PFSK-1 (cell line): Measurements from ENCODE around the gene RHBDD3.

Experiments used
- FOXP2 ChIP-seq: optimal IDR thresholded peaks from 2 replicates; pipeline ENCODE3; 2011; ENCODE audit warnings: borderline replicate concordance, control low read depth, inconsistent platforms; ENCODE audit not compliant: insufficient read depth; ENCODE audit errors: extremely low read length, extremely low read depth
- POLR2AphosphoS5 ChIP-seq: IDR thresholded peaks from 2 replicates; pipeline ENCODE4 v1.6.1; 2012; ENCODE audit warnings: low read depth, mild to moderate bottlenecking, control low read depth, low read length, moderate library complexity
- SIN3A ChIP-seq: IDR thresholded peaks from 2 replicates; pipeline ENCODE4 v1.6.1; 2012; ENCODE audit warnings: mild to moderate bottlenecking, low read length, moderate library complexity, borderline replicate concordance; ENCODE audit not compliant: insufficient read depth
- TAF1 ChIP-seq: IDR thresholded peaks from 2 replicates; pipeline ENCODE4 v1.6.1; 2012; ENCODE audit warnings: low read length, control low read depth, borderline replicate concordance; ENCODE audit not compliant: insufficient read depth
- TF ChIP-seq, protein P1 (sequence below), 2 experiments: IDR thresholded peaks; 2 replicates each; pipeline versions ENCODE4 v1.6.1 to v1.8.0; 2011 to 2012; ENCODE audit warnings: low read depth in 2 of 2, low read length in 2 of 2, control low read depth in 1 of 2, inconsistent platforms in 1 of 2, mild to moderate bottlenecking in 1 of 2, moderate library complexity in 1 of 2; ENCODE audit not compliant: insufficient read depth in 1 of 2

RHBDD3 gene

DNA sequence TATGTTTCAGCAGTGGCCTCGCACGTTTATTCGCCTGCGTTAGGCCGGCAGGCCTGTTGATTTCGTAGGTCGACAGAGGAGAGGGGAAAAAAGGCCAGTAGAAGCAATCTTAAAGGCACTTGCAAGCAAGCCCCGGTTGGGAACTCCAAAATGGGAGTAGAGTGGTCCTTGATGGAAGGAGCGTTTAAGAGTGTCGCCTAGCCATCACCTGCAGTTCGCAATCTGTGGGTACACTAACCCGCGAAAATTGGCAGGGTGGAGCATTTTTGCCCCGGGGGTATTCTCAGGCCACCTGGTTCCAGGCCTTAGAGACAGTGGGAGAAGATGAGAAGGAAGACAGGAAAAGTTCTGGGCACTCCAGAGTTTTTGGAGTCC, 1.4 kb upstream of the RHBDD3 start:
- TF ChIP-seq, protein P1, sequence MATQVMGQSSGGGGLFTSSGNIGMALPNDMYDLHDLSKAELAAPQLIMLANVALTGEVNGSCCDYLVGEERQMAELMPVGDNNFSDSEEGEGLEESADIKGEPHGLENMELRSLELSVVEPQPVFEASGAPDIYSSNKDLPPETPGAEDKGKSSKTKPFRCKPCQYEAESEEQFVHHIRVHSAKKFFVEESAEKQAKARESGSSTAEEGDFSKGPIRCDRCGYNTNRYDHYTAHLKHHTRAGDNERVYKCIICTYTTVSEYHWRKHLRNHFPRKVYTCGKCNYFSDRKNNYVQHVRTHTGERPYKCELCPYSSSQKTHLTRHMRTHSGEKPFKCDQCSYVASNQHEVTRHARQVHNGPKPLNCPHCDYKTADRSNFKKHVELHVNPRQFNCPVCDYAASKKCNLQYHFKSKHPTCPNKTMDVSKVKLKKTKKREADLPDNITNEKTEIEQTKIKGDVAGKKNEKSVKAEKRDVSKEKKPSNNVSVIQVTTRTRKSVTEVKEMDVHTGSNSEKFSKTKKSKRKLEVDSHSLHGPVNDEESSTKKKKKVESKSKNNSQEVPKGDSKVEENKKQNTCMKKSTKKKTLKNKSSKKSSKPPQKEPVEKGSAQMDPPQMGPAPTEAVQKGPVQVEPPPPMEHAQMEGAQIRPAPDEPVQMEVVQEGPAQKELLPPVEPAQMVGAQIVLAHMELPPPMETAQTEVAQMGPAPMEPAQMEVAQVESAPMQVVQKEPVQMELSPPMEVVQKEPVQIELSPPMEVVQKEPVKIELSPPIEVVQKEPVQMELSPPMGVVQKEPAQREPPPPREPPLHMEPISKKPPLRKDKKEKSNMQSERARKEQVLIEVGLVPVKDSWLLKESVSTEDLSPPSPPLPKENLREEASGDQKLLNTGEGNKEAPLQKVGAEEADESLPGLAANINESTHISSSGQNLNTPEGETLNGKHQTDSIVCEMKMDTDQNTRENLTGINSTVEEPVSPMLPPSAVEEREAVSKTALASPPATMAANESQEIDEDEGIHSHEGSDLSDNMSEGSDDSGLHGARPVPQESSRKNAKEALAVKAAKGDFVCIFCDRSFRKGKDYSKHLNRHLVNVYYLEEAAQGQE (IDR thresholded peaks at IDR 0.05; ENCODE audit: insufficient read depth in 1 of 2, low read depth in 2 of 2, low read length in 2 of 2) = no peak
- TF ChIP-seq POLR2AphosphoS5 = no peak
- TF ChIP-seq TAF1 = no peak
- TF ChIP-seq SIN3A = no peak
- TF ChIP-seq FOXP2 = no peak

DNA sequence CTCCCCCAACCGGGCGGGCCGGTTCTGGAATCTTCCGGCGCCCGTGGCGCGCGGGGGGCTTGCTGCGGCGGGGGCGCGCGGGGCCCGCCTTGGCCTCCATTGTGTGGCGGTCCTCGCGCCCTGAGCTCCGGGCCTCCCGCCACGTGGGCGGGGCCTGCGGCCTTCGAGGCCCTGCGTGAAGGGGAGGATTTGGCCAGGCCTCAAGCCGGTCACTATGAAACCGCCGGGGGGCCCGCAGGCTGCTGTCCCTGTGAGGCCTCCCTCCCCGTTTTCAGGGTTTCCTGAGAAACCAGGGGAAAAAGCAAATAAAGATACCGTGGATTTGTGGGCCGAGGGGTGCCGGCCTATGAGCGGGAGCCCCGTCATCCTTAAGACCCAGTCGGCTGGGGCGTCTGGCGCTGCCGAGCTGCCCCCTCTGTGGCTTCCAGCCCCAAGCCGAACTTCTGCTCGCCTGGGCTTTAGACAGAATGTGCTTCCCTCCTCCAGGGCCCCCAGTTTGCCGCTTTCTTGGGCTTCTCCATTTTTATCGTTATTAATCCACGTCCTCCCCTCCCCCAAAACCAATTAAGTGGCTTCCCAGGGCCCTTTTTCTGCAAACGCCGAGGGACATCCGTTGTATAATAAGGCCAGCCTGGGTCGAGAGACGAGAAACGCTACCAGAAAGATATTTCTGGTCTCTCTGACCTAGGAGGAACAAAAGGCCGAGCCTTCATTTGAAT, 889 bp upstream of the RHBDD3 start:
- TF ChIP-seq, protein P1 (IDR thresholded peaks at IDR 0.05; ENCODE audit: insufficient read depth in 1 of 2, low read depth in 2 of 2, low read length in 2 of 2) = peak in 1 of 2 experiments; percentile 4; a peak in 1 of 4 replicates
- TF ChIP-seq SIN3A (0 out of 2 replicates have a peak, but pooled peaks have one; percentile 8), POLR2AphosphoS5 (no peak; the same call in 1 of the 2 replicates)

DNA sequence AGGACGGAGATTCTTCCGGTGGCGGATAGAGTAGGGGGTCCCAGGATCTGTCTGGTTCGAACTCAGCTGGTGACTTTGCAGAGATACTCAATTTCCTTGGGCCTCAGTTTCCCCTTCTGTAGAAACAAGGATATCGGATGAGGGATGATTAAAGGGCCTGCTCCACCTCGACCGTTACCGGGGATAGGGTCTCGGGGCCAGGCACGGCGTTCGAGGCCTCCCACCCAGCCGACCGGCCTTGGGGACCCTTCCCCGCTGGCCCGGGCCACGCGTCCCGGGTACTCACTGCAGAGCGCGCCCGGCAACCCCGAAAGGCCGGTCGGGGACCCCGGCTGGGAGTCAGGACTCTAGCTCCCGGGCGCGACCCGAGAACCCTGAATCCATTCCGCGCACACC, 321 bp downstream of the RHBDD3 start:
- no peak for TF ChIP-seq POLR2AphosphoS5
- TF ChIP-seq SIN3A = no peak
- no peak for TF ChIP-seq FOXP2
- TF ChIP-seq TAF1 = no peak
- TF ChIP-seq, protein P1 (IDR thresholded peaks at IDR 0.05; ENCODE audit: insufficient read depth in 1 of 2, low read depth in 2 of 2, low read length in 2 of 2) = no peak

DNA sequence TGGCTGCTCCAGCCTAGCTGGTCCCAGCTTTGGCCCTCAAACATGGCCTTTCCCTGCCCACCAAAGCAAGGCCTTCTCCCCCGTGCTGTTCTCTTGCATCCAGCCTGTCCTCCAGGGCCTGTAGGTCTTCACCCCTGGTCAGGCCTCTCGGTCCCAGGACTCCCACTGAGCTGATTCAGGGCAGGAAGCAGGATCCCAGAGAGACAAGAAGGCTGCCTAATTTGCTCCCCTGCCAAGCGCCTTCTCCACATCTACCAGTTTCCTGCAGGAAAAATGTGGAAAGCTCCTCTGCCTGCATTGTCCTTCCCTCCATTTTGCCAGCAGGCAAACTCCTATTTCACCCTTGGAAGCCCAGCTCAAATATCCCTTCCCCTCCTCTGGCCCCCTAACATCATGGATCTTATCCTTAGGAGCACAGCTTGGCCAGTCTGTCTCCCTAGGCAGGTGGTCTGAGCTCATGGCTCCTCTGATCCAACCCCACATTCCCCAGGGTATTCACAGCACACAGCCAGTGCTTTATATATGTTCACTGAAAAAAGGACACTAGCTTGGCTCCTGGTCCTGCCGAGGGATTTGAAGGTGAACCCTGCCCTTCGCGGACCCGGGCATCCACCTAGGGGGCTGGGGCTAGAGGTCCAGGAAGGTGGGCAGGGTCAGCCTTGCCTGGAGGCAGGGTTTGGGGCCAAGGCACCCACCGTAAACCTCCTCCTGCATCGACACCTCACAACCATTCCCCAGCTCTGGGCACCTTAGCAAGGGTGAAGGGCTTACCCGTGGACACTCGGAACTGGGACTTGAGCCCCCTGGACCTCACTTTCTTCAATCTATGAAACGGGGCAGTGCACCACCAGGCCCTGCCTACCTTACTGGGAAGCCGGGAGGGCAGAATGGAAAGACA, 968 bp downstream of the RHBDD3 start:
- TF ChIP-seq, protein P1 (IDR thresholded peaks at IDR 0.05; ENCODE audit: insufficient read depth in 1 of 2, low read depth in 2 of 2, low read length in 2 of 2) = no peak
- TF ChIP-seq SIN3A (no peak), TAF1 (no peak), POLR2AphosphoS5 (no peak), FOXP2 (no peak)

DNA sequence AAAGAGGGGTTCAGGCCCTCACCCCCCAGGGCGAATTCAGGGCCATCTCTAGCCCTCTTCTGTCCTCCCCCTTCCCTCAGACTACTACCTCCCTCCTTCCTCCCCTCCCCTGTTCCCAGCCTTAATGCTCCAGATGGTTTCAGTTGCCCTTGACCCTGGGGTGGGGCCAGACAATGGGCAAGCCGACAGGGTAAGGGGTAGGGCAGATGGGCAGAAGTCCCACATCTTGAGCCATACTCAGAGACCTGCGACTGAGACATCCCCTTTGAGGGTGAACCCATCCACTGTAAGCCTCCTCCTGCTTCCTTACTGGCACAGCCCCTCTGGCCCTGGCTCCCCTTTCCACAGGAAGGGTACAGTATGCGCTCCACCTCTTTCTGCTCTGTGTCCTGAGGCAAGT, 1.9 kb downstream of the RHBDD3 start:
- TF ChIP-seq FOXP2 = no peak
- no peak for TF ChIP-seq TAF1
- TF ChIP-seq, protein P1 (IDR thresholded peaks at IDR 0.05; ENCODE audit: insufficient read depth in 1 of 2, low read depth in 2 of 2, low read length in 2 of 2) = no peak
- no peak for TF ChIP-seq POLR2AphosphoS5
